ENCODE measurements around the gene SLF1.

SLF1 gene

GRCh38 chr5:94691291-94691690, 72.8 kb downstream of the SLF1 start:
- Mint-ChIP-seq H3K27ac (no peak overlapping the region), H3K4me3 (no peak overlapping the region), H3K9me3 (no peaks in the 10 kb centered on the region), H3K36me3 (peaks cover 8% of the 10 kb centered on the region), H3K27me3 (no peaks in the 10 kb centered on the region), H3K4me1 (peaks cover 3% of the 10 kb centered on the region)

DNA sequence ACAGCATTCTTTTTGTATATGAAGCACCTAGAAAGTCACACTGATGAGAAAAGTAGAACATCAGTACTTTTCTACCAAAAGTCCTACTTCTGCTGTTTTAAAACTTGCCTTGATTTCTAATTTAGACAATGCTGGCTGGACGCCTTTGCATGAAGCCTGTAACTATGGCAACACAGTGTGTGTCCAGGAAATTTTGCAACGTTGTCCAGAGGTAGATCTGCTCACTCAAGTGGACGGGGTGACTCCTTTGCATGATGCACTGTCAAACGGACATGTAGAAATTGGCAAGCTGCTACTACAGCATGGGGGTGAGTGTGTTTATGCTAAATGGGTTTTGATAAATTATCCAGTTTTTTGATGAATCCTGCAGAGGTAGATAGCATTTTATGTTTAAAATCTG, 73.5 kb downstream of the SLF1 start:
- H3K4me1 Mint-ChIP-seq, result peaks cover 3% of the 10 kb centered on the region
- no peak overlapping the region for H3K4me3 Mint-ChIP-seq
- no peaks in the 10 kb centered on the region for H3K27me3 Mint-ChIP-seq
- peaks cover 8% of the 10 kb centered on the region for H3K36me3 Mint-ChIP-seq
- no peaks in the 10 kb centered on the region for H3K9me3 Mint-ChIP-seq
- H3K27ac Mint-ChIP-seq, result no peak overlapping the region

DNA sequence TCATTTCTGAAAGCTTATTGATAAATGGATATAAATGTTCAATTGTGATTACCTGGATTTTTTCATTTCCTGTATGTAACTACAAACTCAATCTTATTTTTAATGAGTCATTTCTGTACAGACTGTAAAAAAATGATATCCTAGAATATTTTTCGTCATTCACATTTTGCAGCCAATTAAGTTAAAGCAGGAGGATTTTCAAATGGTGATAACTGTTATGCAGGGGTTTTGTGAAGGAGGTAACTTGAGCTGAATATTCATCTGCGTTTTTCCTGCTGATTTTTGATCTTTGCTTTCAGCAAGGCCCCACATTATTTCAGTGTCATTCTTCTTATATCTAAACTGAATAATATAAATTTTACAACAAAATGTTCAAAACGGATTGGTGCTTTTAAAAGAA, 74.1 kb downstream of the SLF1 start:
- Mint-ChIP-seq H3K36me3 (peaks cover 8% of the 10 kb centered on the region), H3K4me3 (no peak overlapping the region), H3K4me1 (peaks cover 3% of the 10 kb centered on the region), H3K27ac (no peak overlapping the region), H3K9me3 (no peaks in the 10 kb centered on the region), H3K27me3 (no peaks in the 10 kb centered on the region)

DNA sequence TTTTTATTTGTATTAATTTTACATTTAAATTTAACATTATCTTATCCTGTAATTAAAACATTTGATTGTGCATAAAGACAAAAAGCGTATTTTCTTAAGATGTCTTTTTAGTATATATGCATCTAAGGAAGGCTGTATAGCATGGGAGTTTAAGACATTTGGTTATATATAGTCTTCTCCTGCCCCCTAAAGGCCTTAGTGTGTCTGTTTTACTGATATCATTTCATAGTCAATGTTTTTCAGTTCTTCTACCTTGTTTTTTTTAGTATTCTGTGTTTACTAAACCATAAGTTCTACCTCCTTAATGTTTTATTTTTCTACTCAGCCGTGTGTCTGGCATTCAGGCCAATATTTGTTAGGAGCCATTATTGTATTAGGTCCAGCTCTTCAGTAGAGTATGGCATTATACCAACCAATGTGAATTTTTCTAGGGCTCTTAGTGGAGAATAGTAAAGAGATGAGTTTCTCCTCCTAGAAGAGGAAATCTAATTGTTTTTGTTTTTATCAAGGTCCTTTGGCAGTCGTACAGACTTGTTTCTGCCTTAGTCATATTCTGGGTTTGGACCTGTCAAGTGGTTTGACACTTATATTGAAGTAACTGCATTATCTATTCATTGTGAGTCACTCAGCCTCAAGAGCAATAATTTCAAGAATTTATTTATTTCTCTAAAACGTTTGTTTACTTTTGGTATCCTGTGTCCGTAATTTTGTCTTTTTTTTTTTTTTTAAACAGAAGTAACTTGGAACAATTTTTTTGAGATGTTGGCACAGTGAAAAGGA, 74.8 kb downstream of the SLF1 start:
- H3K4me3 Mint-ChIP-seq, result no peak overlapping the region
- H3K27me3 Mint-ChIP-seq, result no peaks in the 10 kb centered on the region
- H3K27ac Mint-ChIP-seq, result no peak overlapping the region
- peaks cover 8% of the 10 kb centered on the region for H3K36me3 Mint-ChIP-seq
- H3K9me3 Mint-ChIP-seq, result no peaks in the 10 kb centered on the region
- H3K4me1 Mint-ChIP-seq, result peaks cover 3% of the 10 kb centered on the region

DNA sequence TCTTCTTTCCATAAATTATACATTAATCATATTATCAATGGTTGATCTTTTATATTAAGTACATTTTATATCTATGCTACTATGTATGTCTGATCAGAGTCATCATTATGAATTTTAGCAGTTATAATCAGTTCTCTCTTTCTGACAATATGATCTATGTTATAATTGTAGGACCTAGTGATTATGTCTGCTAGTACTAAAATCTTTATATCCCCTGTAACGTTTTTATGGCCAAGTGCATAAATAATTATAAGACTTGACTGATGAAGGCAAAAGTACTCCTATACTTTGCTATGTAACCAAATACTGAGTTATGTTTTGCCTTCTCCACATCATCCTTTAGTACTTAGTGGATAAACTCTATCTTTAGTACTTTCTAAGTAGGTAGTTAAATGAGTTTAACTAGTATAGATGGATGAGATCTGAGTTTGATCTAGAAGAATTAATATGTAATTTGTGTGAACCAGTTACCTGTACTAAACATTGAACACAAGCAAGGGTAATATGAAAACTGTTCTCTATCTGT, 75.4 kb downstream of the SLF1 start:
- H3K27me3 Mint-ChIP-seq, result no peaks in the 10 kb centered on the region
- no peaks in the 10 kb centered on the region for H3K9me3 Mint-ChIP-seq
- no peak overlapping the region for H3K4me3 Mint-ChIP-seq
- no peak overlapping the region for H3K27ac Mint-ChIP-seq
- H3K4me1 Mint-ChIP-seq, result peaks cover 3% of the 10 kb centered on the region
- peaks cover 7% of the 10 kb centered on the region for H3K36me3 Mint-ChIP-seq

GRCh38 chr5:94694671-94695070, 76.2 kb downstream of the SLF1 start:
- Mint-ChIP-seq H3K4me3 (no peak overlapping the region), H3K27me3 (no peaks in the 10 kb centered on the region), H3K9me3 (no peaks in the 10 kb centered on the region), H3K36me3 (peaks cover 4% of the 10 kb centered on the region), H3K4me1 (peaks cover 3% of the 10 kb centered on the region), H3K27ac (no peak overlapping the region)

DNA sequence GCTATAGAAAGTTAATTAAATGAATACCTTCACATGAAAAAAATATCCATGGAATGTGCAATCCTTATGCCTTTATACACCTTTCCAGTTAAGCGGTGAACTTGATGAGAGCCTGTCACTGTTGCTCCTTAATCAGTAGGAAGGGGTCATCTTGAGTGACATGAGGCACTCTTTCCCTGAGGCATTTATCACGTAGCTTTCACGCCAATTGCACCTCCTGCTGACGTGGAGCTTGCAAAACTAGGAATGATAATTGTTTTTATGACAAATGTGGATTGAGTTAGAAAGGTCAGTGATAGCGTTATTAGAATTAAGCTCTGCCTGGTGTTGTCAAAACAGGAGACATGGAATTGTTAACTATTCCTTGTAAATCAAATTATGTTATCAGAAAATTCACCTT, 79.7 kb downstream of the SLF1 start:
- Mint-ChIP-seq H3K9me3 (no peaks in the 10 kb centered on the region), H3K36me3 (peaks cover 2% of the 10 kb centered on the region), H3K4me3 (no peak overlapping the region), H3K27me3 (no peaks in the 10 kb centered on the region), H3K4me1 (peaks cover 2% of the 10 kb centered on the region), H3K27ac (no peak overlapping the region)

DNA sequence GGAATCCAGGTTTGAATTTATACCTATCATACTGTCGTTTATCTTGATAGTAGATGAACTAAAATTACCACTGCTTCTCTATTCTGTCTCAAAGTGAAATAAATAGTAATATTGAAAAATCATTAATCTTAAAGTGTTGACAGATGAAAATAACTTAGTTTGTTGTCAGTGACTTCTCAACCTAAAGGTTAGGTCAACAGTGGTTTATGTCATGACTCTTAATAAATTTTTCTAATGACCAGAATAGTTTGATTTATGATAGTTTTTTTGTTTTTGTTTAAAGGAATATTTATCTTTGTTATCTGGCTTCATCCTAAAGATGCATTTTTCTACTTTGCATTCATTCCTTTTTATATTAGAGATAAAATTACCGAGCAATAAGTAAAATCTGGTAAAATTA, 81.1 kb downstream of the SLF1 start:
- no peak overlapping the region for H3K27ac Mint-ChIP-seq
- peaks cover 2% of the 10 kb centered on the region for H3K36me3 Mint-ChIP-seq
- no peaks in the 10 kb centered on the region for H3K4me1 Mint-ChIP-seq
- H3K27me3 Mint-ChIP-seq, result no peaks in the 10 kb centered on the region
- no peak overlapping the region for H3K4me3 Mint-ChIP-seq
- no peaks in the 10 kb centered on the region for H3K9me3 Mint-ChIP-seq

- H3K9me3 Mint-ChIP-seq, result no peaks in the 10 kb centered on the region
- no peaks in the 10 kb centered on the region for H3K36me3 Mint-ChIP-seq
- no peak overlapping the region for H3K4me3 Mint-ChIP-seq
- no peaks in the 10 kb centered on the region for H3K4me1 Mint-ChIP-seq
- no peaks in the 10 kb centered on the region for H3K27me3 Mint-ChIP-seq
- no peak overlapping the region for H3K27ac Mint-ChIP-seq
These were observed 82.1 kb downstream of the SLF1 start for GRCh38 chr5:94700592-94700991.

DNA sequence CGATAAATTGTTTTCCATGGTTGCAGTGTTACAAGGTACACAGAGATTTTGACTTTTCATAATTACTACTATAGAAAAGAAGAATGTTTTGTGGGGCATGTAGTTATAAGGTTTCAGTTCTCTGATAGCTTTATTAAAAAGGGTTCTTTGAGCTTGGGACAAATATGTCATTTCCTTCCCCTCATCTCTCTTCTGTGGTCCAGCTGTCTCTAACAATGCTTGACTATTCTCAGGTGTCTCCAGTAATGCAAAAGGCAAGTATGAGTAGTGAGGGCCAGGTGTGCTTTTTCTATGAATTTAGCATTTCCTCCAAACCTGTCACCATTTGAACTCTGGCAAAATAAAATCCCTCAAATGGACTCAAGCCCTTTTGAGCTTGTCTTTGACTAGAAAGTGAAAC, 84.3 kb downstream of the SLF1 start:
- H3K27ac Mint-ChIP-seq, result no peak overlapping the region
- no peaks in the 10 kb centered on the region for H3K36me3 Mint-ChIP-seq
- H3K4me3 Mint-ChIP-seq, result no peak overlapping the region
- H3K4me1 Mint-ChIP-seq, result no peaks in the 10 kb centered on the region
- H3K27me3 Mint-ChIP-seq, result no peaks in the 10 kb centered on the region
- H3K9me3 Mint-ChIP-seq, result no peaks in the 10 kb centered on the region

- Mint-ChIP-seq H3K4me3 (no peak overlapping the region), H3K27me3 (no peaks in the 10 kb centered on the region), H3K9me3 (no peaks in the 10 kb centered on the region), H3K36me3 (peaks cover 7% of the 10 kb centered on the region), H3K4me1 (no peaks in the 10 kb centered on the region), H3K27ac (no peak overlapping the region)
These were observed 87.0 kb downstream of the SLF1 start for GRCh38 chr5:94705427-94705826.

GRCh38 chr5:94707359-94707758, 88.9 kb downstream of the SLF1 start:
- no peaks in the 10 kb centered on the region for H3K9me3 Mint-ChIP-seq
- H3K36me3 Mint-ChIP-seq, result peaks cover 14% of the 10 kb centered on the region
- H3K4me3 Mint-ChIP-seq, result no peak overlapping the region
- H3K4me1 Mint-ChIP-seq, result no peaks in the 10 kb centered on the region
- H3K27me3 Mint-ChIP-seq, result no peaks in the 10 kb centered on the region
- H3K27ac Mint-ChIP-seq, result no peak overlapping the region

DNA sequence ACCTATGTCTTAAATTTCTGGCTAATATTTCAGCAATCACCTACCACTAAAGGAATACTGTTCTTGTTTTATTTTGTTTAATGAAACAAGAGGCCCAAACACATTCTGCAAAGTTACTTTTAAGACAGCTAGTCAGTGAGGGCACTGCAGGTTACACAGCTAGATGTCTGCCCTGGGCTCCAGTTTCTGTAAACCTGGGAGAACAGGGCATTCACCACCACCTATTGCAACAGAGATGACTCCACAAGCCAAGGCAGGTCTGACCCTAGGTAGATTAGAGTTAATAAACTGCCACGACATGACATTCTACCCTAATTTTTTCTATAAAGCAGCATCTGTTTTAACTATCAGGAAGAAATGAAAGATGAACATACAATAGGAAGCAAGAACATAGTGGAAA, 90.8 kb downstream of the SLF1 start:
- no peak overlapping the region for H3K27ac Mint-ChIP-seq
- H3K9me3 Mint-ChIP-seq, result no peaks in the 10 kb centered on the region
- H3K27me3 Mint-ChIP-seq, result no peaks in the 10 kb centered on the region
- no peaks in the 10 kb centered on the region for H3K4me1 Mint-ChIP-seq
- no peak overlapping the region for H3K4me3 Mint-ChIP-seq
- H3K36me3 Mint-ChIP-seq, result peaks cover 20% of the 10 kb centered on the region

GRCh38 chr5:94711785-94712184, 93.3 kb downstream of the SLF1 start:
- Mint-ChIP-seq H3K4me3 (no peak overlapping the region), H3K4me1 (no peaks in the 10 kb centered on the region)

GRCh38 chr5:94715768-94716167, 97.3 kb downstream of the SLF1 start:
- H3K27ac Mint-ChIP-seq, result no peak overlapping the region
- no peaks in the 10 kb centered on the region for H3K9me3 Mint-ChIP-seq
- no peaks in the 10 kb centered on the region for H3K27me3 Mint-ChIP-seq
- H3K36me3 Mint-ChIP-seq, result peaks cover 12% of the 10 kb centered on the region
- H3K4me1 Mint-ChIP-seq, result no peaks in the 10 kb centered on the region
- H3K4me3 Mint-ChIP-seq, result no peak overlapping the region

More at GRCh38 chr5:94711785-94712184, 93.3 kb downstream of the SLF1 start:
- H3K36me3 Mint-ChIP-seq, result peaks cover 21% of the 10 kb centered on the region
- no peaks in the 10 kb centered on the region for H3K9me3 Mint-ChIP-seq
- no peak overlapping the region for H3K27ac Mint-ChIP-seq
- H3K27me3 Mint-ChIP-seq, result no peaks in the 10 kb centered on the region

DNA sequence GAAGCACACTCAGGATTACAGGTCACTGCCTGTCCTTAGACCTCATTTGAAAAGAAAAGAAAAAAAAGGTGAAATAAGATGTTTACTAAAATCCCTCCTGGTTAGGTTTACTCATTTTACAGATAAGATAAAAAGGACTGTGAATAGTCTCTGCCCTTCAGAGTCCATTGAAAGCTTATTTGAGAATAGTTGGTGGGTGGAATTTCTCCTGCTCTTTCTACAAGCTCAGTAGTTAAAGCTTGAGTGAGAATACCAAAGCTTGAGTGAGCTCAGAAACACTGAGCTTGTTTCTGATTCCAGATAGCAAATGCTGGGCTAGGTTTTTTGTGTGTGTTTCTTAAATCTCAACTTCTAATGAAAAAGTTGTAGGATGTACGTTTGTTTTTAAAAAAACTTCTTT, 106.7 kb downstream of the SLF1 start:
- Mint-ChIP-seq H3K9me3 (no peaks in the 10 kb centered on the region), H3K27me3 (peaks cover 3% of the 10 kb centered on the region), H3K36me3 (no peaks in the 10 kb centered on the region), H3K4me1 (no peaks in the 10 kb centered on the region), H3K27ac (no peak overlapping the region), H3K4me3 (no peak overlapping the region)

DNA sequence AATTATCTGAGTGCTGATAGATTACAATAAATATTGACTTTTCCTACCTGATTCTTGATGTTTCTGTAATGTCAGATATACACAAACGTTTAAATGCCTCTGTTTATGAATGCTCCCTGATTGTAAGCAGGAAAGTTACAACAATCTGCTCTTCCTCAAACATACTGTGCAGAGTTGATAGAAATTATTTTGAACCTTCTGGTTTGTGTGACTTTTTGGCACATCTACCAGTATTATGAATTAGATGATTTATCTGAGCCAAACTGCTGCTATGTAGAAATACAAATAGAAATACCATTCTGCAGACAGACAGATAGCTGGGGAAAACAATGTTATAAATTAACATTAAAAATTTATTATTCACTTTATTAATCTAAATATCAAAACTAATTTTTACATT, 113.0 kb downstream of the SLF1 start:
- H3K27me3 Mint-ChIP-seq, result no peaks in the 10 kb centered on the region
- no peak overlapping the region for H3K27ac Mint-ChIP-seq
- H3K9me3 Mint-ChIP-seq, result no peaks in the 10 kb centered on the region
- H3K36me3 Mint-ChIP-seq, result no peaks in the 10 kb centered on the region
- H3K4me3 Mint-ChIP-seq, result no peak overlapping the region
- no peaks in the 10 kb centered on the region for H3K4me1 Mint-ChIP-seq
